Testis (tissue), 2 donors: ENCODE data around the gene VENTX.

Experiments
- POLR2A ChIP-seq: fragments of 450-650 bp; IDR thresholded peaks from one replicate; pipeline ENCODE4 v1.6.1; 2017; ENCODE audit warnings: antibody characterized with exemption, mild to moderate bottlenecking, moderate library complexity
- TF ChIP-seq, protein P1 (sequence below), 3 experiments: fragments of 450-650 bp in 2 of 3; fragments of 200-600 bp in 1 of 3; sonication (generic) in 1 of 3; IDR thresholded peaks; one replicate each; pipeline ENCODE4 v1.5.1; 2016 to 2019; ENCODE audit warnings: antibody characterized with exemption in 3 of 3, mild to moderate bottlenecking in 2 of 3, moderate library complexity in 1 of 3

DNA sequence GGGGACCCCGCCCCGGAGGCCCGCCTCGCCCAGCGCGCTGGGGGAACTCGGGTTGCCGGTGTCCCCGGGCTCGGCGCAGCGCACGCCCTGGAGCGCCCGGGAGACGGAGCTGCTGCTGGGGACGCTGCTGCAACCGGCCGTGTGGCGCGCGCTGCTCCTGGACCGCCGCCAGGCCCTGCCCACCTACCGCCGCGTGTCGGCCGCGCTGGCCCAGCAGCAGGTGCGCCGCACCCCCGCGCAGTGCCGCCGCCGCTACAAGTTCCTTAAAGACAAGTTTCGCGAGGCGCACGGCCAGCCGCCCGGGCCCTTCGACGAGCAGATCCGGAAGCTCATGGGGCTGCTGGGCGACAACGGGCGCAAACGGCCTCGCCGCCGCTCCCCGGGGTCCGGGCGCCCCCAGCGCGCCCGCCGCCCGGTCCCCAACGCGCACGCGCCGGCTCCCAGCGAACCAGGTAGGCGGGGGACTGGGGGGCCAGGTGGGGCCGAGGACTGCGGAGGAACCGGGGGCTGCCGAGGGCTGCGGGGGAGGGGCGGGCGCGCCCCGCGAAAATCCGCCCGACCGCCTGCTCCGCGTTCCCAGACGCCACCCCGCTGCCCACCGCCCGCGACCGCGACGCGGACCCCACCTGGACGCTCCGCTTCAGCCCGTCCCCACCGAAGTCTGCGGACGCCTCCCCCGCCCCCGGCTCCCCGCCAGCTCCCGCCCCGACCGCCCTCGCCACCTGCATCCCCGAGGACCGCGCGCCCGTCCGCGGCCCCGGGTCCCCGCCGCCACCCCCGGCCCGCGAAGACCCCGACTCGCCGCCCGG is 7.1 kb upstream of the VENTX start:
- TF ChIP-seq, protein P1, sequence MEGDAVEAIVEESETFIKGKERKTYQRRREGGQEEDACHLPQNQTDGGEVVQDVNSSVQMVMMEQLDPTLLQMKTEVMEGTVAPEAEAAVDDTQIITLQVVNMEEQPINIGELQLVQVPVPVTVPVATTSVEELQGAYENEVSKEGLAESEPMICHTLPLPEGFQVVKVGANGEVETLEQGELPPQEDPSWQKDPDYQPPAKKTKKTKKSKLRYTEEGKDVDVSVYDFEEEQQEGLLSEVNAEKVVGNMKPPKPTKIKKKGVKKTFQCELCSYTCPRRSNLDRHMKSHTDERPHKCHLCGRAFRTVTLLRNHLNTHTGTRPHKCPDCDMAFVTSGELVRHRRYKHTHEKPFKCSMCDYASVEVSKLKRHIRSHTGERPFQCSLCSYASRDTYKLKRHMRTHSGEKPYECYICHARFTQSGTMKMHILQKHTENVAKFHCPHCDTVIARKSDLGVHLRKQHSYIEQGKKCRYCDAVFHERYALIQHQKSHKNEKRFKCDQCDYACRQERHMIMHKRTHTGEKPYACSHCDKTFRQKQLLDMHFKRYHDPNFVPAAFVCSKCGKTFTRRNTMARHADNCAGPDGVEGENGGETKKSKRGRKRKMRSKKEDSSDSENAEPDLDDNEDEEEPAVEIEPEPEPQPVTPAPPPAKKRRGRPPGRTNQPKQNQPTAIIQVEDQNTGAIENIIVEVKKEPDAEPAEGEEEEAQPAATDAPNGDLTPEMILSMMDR (IDR thresholded peaks at IDR 0.05), result no peak
- TF ChIP-seq POLR2A, result no peak
